ENCODE measurements around the gene NFE2L3. TPM values are rescaled to one million over a fixed set of nuclear protein-coding genes. Genes with fewer than 3 reads are reported as not detected.
"Not testable (repeated sequence)": the region's sequence is repeated elsewhere in the genome, so short reads cannot be mapped to it uniquely, and the experiment has no call there.

The NFE2L3 gene
- total and polyA plus RNA-seq, 2 donors from 2014 or later: 5.2 to 12.5 TPM

- FAIRE-seq (no peak), DNase-seq (no peak)
- no peak overlapping the region for H3K9ac ChIP-seq (ENCODE audit: low read length in 3 of 3)
- intact Hi-C loops (cut with DNase I): no loop called here
- no peaks in the 10 kb centered on the region for H3K36me3 ChIP-seq (ENCODE audit: control insufficient read depth in 2 of 3, insufficient read depth in 3 of 3, low read length in 3 of 3)
- H3K9me3 ChIP-seq (ENCODE audit: control insufficient read depth in 2 of 3, insufficient read depth in 1 of 3, low read length in 3 of 3): no peaks in the 10 kb centered on the region
- H3K4me3 ChIP-seq (ENCODE audit: low read length in 3 of 3): no peak overlapping the region
- TF ChIP-seq, protein P1, sequence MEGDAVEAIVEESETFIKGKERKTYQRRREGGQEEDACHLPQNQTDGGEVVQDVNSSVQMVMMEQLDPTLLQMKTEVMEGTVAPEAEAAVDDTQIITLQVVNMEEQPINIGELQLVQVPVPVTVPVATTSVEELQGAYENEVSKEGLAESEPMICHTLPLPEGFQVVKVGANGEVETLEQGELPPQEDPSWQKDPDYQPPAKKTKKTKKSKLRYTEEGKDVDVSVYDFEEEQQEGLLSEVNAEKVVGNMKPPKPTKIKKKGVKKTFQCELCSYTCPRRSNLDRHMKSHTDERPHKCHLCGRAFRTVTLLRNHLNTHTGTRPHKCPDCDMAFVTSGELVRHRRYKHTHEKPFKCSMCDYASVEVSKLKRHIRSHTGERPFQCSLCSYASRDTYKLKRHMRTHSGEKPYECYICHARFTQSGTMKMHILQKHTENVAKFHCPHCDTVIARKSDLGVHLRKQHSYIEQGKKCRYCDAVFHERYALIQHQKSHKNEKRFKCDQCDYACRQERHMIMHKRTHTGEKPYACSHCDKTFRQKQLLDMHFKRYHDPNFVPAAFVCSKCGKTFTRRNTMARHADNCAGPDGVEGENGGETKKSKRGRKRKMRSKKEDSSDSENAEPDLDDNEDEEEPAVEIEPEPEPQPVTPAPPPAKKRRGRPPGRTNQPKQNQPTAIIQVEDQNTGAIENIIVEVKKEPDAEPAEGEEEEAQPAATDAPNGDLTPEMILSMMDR (IDR thresholded peaks at IDR 0.05; ENCODE audit: borderline replicate concordance, extremely low read depth, insufficient read depth): no peak
- no peak overlapping the region for H3K27ac ChIP-seq (ENCODE audit: low read depth in 2 of 2, low read length in 2 of 2)
- no peaks in the 10 kb centered on the region for H3K27me3 ChIP-seq (ENCODE audit: control insufficient read depth, insufficient read depth, low read length)
- H3K4me1 ChIP-seq (ENCODE audit: control insufficient read depth in 2 of 3, insufficient read depth in 2 of 3, low read depth in 1 of 3, low read length in 3 of 3): no peaks in the 10 kb centered on the region
These were observed 34.7 kb upstream of the NFE2L3 start for GRCh38 chr7:26117142-26117807.

- intact Hi-C loops (cut with DNase I): no loop called here
- H3K36me3 ChIP-seq (ENCODE audit: control insufficient read depth in 2 of 3, insufficient read depth in 3 of 3, low read length in 3 of 3): no peaks in the 10 kb centered on the region
- H3K4me1 ChIP-seq (ENCODE audit: control insufficient read depth in 2 of 3, insufficient read depth in 2 of 3, low read depth in 1 of 3, low read length in 3 of 3): no peaks in the 10 kb centered on the region
- no peak overlapping the region for H3K27ac ChIP-seq (ENCODE audit: low read depth in 2 of 2, low read length in 2 of 2)
- no peak for DNase-seq
- no peaks in the 10 kb centered on the region for H3K9me3 ChIP-seq (ENCODE audit: control insufficient read depth in 2 of 3, insufficient read depth in 1 of 3, low read length in 3 of 3)
- H3K9ac ChIP-seq (ENCODE audit: low read length in 3 of 3): no peak overlapping the region
- FAIRE-seq: no peak
- no peaks in the 10 kb centered on the region for H3K27me3 ChIP-seq (ENCODE audit: control insufficient read depth, insufficient read depth, low read length)
- TF ChIP-seq, protein P1 (IDR thresholded peaks at IDR 0.05; ENCODE audit: borderline replicate concordance, extremely low read depth, insufficient read depth): no peak
- H3K4me3 ChIP-seq (ENCODE audit: low read length in 3 of 3): no peak overlapping the region
These were observed 34.0 kb upstream of the NFE2L3 start for GRCh38 chr7:26117970-26118369.

- Histone ChIP-seq H3K4me3 (ENCODE audit: low read length in 3 of 3) (no peak overlapping the region), H3K36me3 (ENCODE audit: control insufficient read depth in 2 of 3, insufficient read depth in 3 of 3, low read length in 3 of 3) (no peaks in the 10 kb centered on the region), H3K9me3 (ENCODE audit: control insufficient read depth in 2 of 3, insufficient read depth in 1 of 3, low read length in 3 of 3) (no peaks in the 10 kb centered on the region), H3K27me3 (ENCODE audit: control insufficient read depth, insufficient read depth, low read length) (no peaks in the 10 kb centered on the region), H3K4me1 (ENCODE audit: control insufficient read depth in 2 of 3, insufficient read depth in 2 of 3, low read depth in 1 of 3, low read length in 3 of 3) (no peaks in the 10 kb centered on the region), H3K27ac (ENCODE audit: low read depth in 2 of 2, low read length in 2 of 2) (no peak overlapping the region), H3K9ac (ENCODE audit: low read length in 3 of 3) (no peak overlapping the region)
- no peak for DNase-seq
- no peak for FAIRE-seq
- TF ChIP-seq, protein P1 (IDR thresholded peaks at IDR 0.05; ENCODE audit: borderline replicate concordance, extremely low read depth, insufficient read depth): no peak
- intact Hi-C loops (cut with DNase I): no loop called here
These were observed 29.3 kb upstream of the NFE2L3 start for GRCh38 chr7:26122745-26123144.

GRCh38 chr7:26124775-26125174 lies 27.2 kb upstream of the NFE2L3 start:
- H3K4me3 ChIP-seq (ENCODE audit: low read length in 3 of 3); H3K27ac ChIP-seq (ENCODE audit: low read depth in 2 of 2, low read length in 2 of 2); H3K27me3 ChIP-seq (ENCODE audit: control insufficient read depth, insufficient read depth, low read length); H3K4me1 ChIP-seq (ENCODE audit: control insufficient read depth in 2 of 3, insufficient read depth in 2 of 3, low read depth in 1 of 3, low read length in 3 of 3); DNase-seq; H3K36me3 ChIP-seq (ENCODE audit: control insufficient read depth in 2 of 3, insufficient read depth in 3 of 3, low read length in 3 of 3); H3K9me3 ChIP-seq (ENCODE audit: control insufficient read depth in 2 of 3, insufficient read depth in 1 of 3, low read length in 3 of 3); FAIRE-seq; intact Hi-C loops (cut with DNase I); H3K9ac ChIP-seq (ENCODE audit: low read length in 3 of 3): not testable (repeated sequence)
